Measurements from ENCODE around the gene RASA2. TPM values are rescaled to one million over a fixed set of nuclear protein-coding genes. Genes with fewer than 3 reads are reported as not detected.

The RASA2 gene
- total and polyA plus RNA-seq, 2 experiments from 2014 or later = 16.6 to 28.6 TPM

DNA sequence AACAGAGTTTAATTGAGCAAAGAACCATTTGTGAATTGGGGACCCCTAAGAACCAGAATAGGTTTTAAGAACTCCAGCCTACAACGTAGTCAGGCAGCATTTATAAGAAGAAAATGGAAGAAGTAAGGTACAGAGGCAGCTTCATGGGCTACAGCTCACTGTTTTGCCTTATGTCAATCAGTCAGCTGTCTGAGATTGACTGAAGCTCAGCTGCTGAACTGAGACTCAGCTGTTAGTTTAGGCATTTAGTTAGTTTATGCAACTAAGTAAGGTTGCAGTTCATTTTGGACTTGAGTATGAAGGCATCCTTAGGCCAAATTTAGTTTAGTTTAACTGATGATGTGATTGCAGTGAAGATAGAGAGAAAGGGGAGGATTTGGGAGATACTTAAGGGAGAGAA, 34.1 kb upstream of the RASA2 start (continued):
- TF ChIP-seq ZNF114 (CRISPR knock-in tag; IDR thresholded peaks at IDR 0.05) = no peak
- TF ChIP-seq, protein P1, sequence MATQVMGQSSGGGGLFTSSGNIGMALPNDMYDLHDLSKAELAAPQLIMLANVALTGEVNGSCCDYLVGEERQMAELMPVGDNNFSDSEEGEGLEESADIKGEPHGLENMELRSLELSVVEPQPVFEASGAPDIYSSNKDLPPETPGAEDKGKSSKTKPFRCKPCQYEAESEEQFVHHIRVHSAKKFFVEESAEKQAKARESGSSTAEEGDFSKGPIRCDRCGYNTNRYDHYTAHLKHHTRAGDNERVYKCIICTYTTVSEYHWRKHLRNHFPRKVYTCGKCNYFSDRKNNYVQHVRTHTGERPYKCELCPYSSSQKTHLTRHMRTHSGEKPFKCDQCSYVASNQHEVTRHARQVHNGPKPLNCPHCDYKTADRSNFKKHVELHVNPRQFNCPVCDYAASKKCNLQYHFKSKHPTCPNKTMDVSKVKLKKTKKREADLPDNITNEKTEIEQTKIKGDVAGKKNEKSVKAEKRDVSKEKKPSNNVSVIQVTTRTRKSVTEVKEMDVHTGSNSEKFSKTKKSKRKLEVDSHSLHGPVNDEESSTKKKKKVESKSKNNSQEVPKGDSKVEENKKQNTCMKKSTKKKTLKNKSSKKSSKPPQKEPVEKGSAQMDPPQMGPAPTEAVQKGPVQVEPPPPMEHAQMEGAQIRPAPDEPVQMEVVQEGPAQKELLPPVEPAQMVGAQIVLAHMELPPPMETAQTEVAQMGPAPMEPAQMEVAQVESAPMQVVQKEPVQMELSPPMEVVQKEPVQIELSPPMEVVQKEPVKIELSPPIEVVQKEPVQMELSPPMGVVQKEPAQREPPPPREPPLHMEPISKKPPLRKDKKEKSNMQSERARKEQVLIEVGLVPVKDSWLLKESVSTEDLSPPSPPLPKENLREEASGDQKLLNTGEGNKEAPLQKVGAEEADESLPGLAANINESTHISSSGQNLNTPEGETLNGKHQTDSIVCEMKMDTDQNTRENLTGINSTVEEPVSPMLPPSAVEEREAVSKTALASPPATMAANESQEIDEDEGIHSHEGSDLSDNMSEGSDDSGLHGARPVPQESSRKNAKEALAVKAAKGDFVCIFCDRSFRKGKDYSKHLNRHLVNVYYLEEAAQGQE (IDR thresholded peaks at IDR 0.05; ENCODE audit: unreplicated experiment) = no peak

DNA sequence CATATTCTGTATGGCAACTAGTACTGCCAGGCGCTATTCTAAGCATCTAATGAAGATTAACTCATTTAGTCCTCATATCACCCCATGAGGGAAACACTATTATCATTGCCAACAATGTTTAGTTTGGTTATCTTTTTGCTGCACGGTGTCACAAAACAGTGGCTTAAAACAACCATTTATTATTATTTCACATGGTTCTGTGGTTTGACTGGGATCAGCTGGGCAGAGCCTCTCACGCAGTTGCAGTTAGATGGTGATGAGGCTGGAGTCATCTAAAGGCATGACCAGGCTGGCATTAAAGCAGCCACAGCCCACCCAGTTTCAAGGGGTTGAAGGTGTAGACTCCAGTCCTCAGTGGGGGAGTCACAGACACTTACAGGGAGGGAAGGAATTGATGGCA, 32.8 kb upstream of the RASA2 start:
- Histone ChIP-seq H3K27me3 (ENCODE audit: insufficient read depth) (no peaks in the 10 kb centered on the region), H3K27ac (ENCODE audit: low read depth) (no peak overlapping the region), H2AFZ (no peak overlapping the region), H3K36me3 (ENCODE audit: insufficient read depth) (no peaks in the 10 kb centered on the region), H3K4me1 (ENCODE audit: insufficient read depth) (no peaks in the 10 kb centered on the region), H4K20me1 (replicated peaks; ENCODE audit: insufficient read depth) (no peaks in the 10 kb centered on the region), H3K9me2 (ENCODE audit: insufficient read depth) (no peaks in the 10 kb centered on the region), H3F3A (replicated peaks; ENCODE audit: low read depth) (no peaks in the 10 kb centered on the region), H3K4me2 (no peak overlapping the region), H3K79me2 (replicated peaks; ENCODE audit: insufficient read depth) (no peaks in the 10 kb centered on the region), H3K4me3 (no peak overlapping the region)
- no peaks in the 10 kb centered on the region for H3K36me3 Mint-ChIP-seq (ENCODE audit: low read depth)
- no peak for TF ChIP-seq EZH2phosphoT487 (IDR thresholded peaks at IDR 0.05; ENCODE audit: unreplicated experiment)
- TF ChIP-seq, protein P2, sequence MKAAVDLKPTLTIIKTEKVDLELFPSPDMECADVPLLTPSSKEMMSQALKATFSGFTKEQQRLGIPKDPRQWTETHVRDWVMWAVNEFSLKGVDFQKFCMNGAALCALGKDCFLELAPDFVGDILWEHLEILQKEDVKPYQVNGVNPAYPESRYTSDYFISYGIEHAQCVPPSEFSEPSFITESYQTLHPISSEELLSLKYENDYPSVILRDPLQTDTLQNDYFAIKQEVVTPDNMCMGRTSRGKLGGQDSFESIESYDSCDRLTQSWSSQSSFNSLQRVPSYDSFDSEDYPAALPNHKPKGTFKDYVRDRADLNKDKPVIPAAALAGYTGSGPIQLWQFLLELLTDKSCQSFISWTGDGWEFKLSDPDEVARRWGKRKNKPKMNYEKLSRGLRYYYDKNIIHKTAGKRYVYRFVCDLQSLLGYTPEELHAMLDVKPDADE (IDR thresholded peaks at IDR 0.05) = no peak
- TF ChIP-seq, protein P1 (IDR thresholded peaks at IDR 0.05; ENCODE audit: unreplicated experiment) = no peak
- TF ChIP-seq EZH2 (IDR thresholded peaks at IDR 0.05; ENCODE audit: low read depth, unreplicated experiment) = no peak
- TF ChIP-seq, protein P3, sequence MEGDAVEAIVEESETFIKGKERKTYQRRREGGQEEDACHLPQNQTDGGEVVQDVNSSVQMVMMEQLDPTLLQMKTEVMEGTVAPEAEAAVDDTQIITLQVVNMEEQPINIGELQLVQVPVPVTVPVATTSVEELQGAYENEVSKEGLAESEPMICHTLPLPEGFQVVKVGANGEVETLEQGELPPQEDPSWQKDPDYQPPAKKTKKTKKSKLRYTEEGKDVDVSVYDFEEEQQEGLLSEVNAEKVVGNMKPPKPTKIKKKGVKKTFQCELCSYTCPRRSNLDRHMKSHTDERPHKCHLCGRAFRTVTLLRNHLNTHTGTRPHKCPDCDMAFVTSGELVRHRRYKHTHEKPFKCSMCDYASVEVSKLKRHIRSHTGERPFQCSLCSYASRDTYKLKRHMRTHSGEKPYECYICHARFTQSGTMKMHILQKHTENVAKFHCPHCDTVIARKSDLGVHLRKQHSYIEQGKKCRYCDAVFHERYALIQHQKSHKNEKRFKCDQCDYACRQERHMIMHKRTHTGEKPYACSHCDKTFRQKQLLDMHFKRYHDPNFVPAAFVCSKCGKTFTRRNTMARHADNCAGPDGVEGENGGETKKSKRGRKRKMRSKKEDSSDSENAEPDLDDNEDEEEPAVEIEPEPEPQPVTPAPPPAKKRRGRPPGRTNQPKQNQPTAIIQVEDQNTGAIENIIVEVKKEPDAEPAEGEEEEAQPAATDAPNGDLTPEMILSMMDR (conservative IDR thresholded peaks at IDR 0.05; ENCODE audit: low read depth in 2 of 2) = no peak
- TF ChIP-seq STAT1 (IDR thresholded peaks at IDR 0.05; ENCODE audit: unreplicated experiment) = no peak
- no peak for TF ChIP-seq JUNB (IDR thresholded peaks at IDR 0.05; ENCODE audit: unreplicated experiment)
- TF ChIP-seq POLR2AphosphoS5 (IDR thresholded peaks at IDR 0.05; ENCODE audit: low read depth) = no peak
- H3K4me3 Mint-ChIP-seq = no peak overlapping the region
- H3K9me3 Mint-ChIP-seq = no peaks in the 10 kb centered on the region
- no peak overlapping the region for H3K27ac Mint-ChIP-seq
- ATAC-seq (no peak), DNase-seq (ENCODE audit: low spot score) (no peak)
- peaks cover 13% of the 10 kb centered on the region for H3K4me1 Mint-ChIP-seq
- H3K27me3 Mint-ChIP-seq (ENCODE audit: insufficient read depth, low read depth, poor library complexity) = peaks cover 6% of the 10 kb centered on the region

Data from GM23338 (cell line).